ENCODE results near the gene HMMR.
"Not testable (repeated sequence)": the region's sequence is repeated elsewhere in the genome, so short reads cannot be mapped to it uniquely, and the experiment has no call there.

HMMR gene

DNA sequence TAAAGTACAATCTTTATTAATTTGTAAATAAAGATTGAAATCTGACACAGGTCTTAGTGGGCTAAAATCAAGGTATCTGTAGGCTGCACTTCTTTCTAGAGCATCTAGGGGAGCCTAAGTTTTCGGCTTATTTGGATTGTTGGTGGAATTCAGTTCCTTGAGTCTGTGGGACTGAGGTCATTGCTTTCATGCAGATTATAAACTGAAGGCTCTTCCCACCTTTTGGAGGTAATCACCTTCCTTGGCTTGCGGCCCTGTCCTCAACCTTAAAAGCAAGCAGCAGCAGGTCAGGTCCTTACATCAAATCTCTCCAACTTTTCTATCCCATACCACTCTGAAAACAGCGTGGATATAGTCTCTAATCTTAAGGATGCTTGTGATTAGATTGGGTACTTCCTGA is 70.8 kb downstream of the HMMR start:
- H3K4me3 ChIP-seq (ENCODE audit: low read length), result no peak overlapping the region
- DNase-seq (ENCODE audit: low read depth), result no peak
- TF ChIP-seq, protein P1, sequence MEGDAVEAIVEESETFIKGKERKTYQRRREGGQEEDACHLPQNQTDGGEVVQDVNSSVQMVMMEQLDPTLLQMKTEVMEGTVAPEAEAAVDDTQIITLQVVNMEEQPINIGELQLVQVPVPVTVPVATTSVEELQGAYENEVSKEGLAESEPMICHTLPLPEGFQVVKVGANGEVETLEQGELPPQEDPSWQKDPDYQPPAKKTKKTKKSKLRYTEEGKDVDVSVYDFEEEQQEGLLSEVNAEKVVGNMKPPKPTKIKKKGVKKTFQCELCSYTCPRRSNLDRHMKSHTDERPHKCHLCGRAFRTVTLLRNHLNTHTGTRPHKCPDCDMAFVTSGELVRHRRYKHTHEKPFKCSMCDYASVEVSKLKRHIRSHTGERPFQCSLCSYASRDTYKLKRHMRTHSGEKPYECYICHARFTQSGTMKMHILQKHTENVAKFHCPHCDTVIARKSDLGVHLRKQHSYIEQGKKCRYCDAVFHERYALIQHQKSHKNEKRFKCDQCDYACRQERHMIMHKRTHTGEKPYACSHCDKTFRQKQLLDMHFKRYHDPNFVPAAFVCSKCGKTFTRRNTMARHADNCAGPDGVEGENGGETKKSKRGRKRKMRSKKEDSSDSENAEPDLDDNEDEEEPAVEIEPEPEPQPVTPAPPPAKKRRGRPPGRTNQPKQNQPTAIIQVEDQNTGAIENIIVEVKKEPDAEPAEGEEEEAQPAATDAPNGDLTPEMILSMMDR (conservative IDR thresholded peaks at IDR 0.05; ENCODE audit: low read depth, low read length), result no peak

DNA sequence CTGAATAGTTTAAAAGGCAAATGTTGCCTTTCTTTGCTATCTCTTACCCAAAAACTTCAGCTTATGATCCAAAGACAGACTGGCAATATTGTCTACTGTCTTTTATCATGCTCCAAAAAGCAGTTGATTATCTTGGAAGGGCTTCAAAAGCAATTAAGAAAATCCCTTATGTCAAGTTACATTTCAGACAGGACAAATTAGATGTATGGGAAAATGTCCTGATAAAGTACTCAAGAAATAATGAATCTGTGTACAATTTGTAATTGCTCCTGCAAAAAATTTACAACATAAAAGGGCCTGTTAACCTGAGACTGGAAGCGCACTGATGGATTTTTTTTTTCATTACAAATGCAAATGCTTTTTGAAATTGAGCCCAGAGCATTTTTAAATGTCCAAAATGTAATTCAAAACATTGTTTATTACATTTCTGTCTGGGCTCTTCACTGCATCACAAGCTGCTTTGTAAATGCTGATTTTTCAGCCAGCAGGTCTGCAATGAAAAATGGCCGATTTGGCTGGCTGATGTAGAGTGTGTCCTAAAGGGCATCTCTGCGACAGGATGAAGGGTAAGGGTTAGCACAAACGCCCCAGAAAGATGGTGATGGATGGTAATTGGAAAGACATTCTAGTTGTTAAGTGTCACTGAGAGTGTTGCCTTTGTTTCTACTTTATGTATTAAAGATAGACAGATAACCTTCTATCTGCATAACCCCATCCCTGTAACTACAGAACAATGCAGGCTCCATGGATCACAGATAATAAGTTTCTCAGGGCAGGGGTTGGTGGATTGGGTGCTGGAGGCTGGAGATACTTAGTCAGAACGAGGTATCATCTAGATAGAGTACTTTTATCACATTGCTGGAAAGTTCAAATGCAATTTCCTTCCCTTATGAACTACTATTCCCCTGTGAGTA is 72.0 kb downstream of the HMMR start:
- TF ChIP-seq, protein P1 (conservative IDR thresholded peaks at IDR 0.05; ENCODE audit: low read depth, low read length), result no peak
- no peak overlapping the region for H3K4me3 ChIP-seq (ENCODE audit: low read length)
- DNase-seq (ENCODE audit: low read depth), result no peak

DNA sequence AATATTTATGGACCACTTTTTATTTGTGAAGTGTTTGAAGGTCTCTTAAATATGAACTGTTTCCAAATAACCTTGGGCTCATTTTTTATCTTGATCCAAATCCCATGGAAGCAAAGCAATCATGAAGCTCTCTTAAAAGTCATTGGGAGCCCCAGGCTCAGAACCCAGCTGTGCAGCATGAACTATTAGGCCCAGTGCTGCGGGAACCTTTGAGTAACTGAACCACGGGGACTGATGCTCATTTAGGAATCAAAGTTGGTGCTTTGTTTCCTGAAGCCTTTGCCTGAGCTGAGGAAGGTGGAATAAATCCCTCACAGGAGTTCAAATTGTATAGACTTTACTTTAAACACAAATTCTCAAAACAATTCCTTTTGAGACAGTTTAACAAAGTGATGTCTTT is 72.8 kb downstream of the HMMR start:
- TF ChIP-seq, protein P1 (conservative IDR thresholded peaks at IDR 0.05; ENCODE audit: low read depth, low read length), result no peak
- no peak overlapping the region for H3K4me3 ChIP-seq (ENCODE audit: low read length)
- DNase-seq (ENCODE audit: low read depth), result no peak

DNA sequence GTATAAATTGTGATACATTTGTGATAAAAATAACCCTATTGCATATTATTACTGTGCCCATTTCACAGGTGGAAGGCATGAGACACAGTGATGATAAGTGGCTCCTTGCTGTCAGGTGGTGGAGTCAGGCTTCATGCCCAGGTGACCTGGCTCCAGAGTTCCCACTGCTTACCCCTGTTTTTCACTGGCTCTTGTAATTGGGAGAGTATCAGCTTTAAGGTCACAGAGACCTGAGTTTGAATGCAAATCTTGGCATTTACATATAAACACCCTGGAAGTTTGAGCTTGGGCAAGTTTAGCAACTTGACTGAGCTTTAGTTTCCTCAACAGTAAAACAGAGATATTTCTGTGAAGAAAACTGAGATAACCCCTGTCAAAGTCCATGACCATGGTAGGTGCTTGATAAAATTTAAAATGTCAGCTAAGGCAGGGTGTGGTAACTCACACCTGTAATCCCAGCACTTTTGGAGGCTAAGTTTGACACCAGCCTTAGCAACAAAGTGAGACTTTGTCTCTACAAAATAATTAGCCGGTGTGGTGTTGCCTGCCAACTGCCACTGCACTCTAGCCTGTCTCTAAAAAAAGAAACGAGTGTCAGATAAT is 74.2 kb downstream of the HMMR start:
- DNase-seq (ENCODE audit: low read depth), result no peak
- no peak overlapping the region for H3K4me3 ChIP-seq (ENCODE audit: low read length)
- TF ChIP-seq, protein P1 (conservative IDR thresholded peaks at IDR 0.05; ENCODE audit: low read depth, low read length), result no peak

DNA sequence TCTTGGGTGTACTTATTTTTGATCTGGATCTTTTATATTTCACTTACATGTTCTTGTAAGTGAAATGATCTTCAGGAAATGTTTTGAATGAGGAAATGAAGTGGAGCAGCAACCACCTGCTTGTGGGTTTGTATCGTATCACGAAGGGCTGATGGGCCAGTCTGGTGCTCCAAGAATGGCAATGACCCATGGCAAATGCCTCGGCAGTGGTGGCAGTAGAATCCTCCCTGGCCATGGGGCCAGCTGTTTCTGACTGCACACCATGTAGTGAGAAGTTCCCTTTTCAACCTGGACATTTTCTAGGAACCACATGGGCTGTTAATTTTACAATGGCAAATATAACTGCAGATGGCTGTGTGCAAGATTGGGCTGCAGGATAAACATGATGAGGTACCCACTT is 74.9 kb downstream of the HMMR start:
- no peak for DNase-seq (ENCODE audit: low read depth)
- TF ChIP-seq, protein P1 (conservative IDR thresholded peaks at IDR 0.05; ENCODE audit: low read depth, low read length), result no peak
- H3K4me3 ChIP-seq (ENCODE audit: low read length), result no peak overlapping the region

DNA sequence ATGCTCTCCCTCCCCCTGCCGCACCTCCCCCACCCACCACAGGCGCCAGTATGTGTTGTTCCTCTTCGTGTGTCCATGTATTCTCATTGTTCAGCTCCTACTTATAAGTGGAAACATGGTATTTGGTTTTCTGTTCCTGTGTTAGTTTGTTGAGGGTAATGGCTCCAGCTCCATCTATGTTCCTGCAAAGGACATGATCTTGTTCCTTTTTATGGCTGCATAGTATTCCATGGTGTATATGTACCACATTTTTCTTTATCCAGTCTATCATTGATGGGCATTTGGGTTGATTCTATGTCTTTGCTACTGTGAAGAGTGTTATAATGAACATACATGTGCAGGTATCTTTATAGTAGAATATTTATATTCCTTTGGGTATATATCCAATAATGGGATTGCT is 76.0 kb downstream of the HMMR start:
- not testable (repeated sequence) for H3K4me3 ChIP-seq (ENCODE audit: low read length); DNase-seq (ENCODE audit: low read depth)

DNA sequence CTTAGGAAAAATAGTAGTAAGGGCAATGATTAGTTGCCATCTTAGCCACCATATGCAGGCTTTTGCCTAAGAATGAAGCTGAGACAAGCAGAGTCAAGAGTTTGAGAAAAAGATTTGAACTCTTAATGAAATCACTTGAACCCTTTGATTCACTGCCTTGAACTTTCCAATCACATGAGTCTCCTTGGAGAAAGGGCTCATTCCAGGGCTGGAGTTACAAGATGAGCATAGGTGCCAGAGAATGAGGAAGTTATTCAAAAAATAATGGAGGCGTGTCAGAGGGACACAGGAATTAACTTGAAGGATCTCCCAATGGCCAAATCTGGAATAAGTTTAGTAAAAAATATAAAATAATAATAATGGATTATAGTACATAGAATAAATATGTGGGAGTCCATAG is 80.3 kb downstream of the HMMR start:
- DNase-seq (ENCODE audit: low read depth), result no peak
- TF ChIP-seq, protein P1 (conservative IDR thresholded peaks at IDR 0.05; ENCODE audit: low read depth, low read length), result no peak

More for the DNA sequence above, 80.3 kb downstream of the HMMR start:
- no peak overlapping the region for H3K4me3 ChIP-seq (ENCODE audit: low read length)

Measured in retinal pigment epithelial cell (primary cell).